Nephron progenitor cell (in vitro differentiated cells): ENCODE data around the gene SUCLG2.

ENCODE experiments used
- DNase-seq: peaks from one replicate; pipeline ENCODE4 v3.0.0; 2021
- H3K27ac Mint-ChIP-seq: 2 replicates; pipeline ENCODE4 v1.8.0; 2021; ENCODE audit warnings: mild to moderate bottlenecking, moderate library complexity, mixed read lengths
- H3K27me3 Mint-ChIP-seq: 2 replicates; pipeline ENCODE4 v1.8.0; 2021; ENCODE audit warnings: mild to moderate bottlenecking, low read depth, mixed read lengths; ENCODE audit not compliant: poor library complexity
- H3K36me3 Mint-ChIP-seq: 2 replicates; pipeline ENCODE4 v1.8.0; 2021; ENCODE audit warnings: low read depth, mixed read lengths
- H3K4me1 Mint-ChIP-seq: 2 replicates; pipeline ENCODE4 v1.8.0; 2021; ENCODE audit warnings: mixed read lengths
- H3K4me3 Mint-ChIP-seq: 2 replicates; pipeline ENCODE4 v1.8.0; 2021; ENCODE audit warnings: mild to moderate bottlenecking, moderate library complexity, mixed read lengths
- H3K9me3 Mint-ChIP-seq: 2 replicates; pipeline ENCODE4 v1.8.0; 2021; ENCODE audit warnings: mild to moderate bottlenecking, moderate library complexity, mixed read lengths
- CTCF ChIP-seq: fragments of 200-600 bp; sonication (generic); IDR thresholded peaks from 2 replicates; pipeline ENCODE4 v1.5.0; 2021; ENCODE audit warnings: antibody characterized with exemption

SUCLG2 gene

GRCh38 chr3:67458408-67458807 lies 196.0 kb downstream of the SUCLG2 start:
- Mint-ChIP-seq H3K4me3 (no peak overlapping the region), H3K9me3 (no peaks in the 10 kb centered on the region), H3K27ac (no peak overlapping the region), H3K4me1 (peaks cover 15% of the 10 kb centered on the region), H3K36me3 (no peaks in the 10 kb centered on the region), H3K27me3 (no peaks in the 10 kb centered on the region)
- DNase-seq = no peak
- TF ChIP-seq CTCF = no peak

GRCh38 chr3:67453628-67454027 lies 200.8 kb downstream of the SUCLG2 start:
- no peak for TF ChIP-seq CTCF
- Mint-ChIP-seq H3K27ac (no peak overlapping the region), H3K9me3 (no peaks in the 10 kb centered on the region), H3K4me1 (peaks cover 4% of the 10 kb centered on the region), H3K36me3 (no peaks in the 10 kb centered on the region), H3K4me3 (no peak overlapping the region), H3K27me3 (no peaks in the 10 kb centered on the region)
- DNase-seq = no peak

- Mint-ChIP-seq H3K4me1 (no peaks in the 10 kb centered on the region), H3K27ac (no peak overlapping the region), H3K9me3 (no peaks in the 10 kb centered on the region), H3K36me3 (no peaks in the 10 kb centered on the region), H3K4me3 (no peak overlapping the region), H3K27me3 (no peaks in the 10 kb centered on the region)
- no peak for DNase-seq
- TF ChIP-seq CTCF = no peak
Measured at GRCh38 chr3:67450153-67450552, 204.3 kb downstream of the SUCLG2 start.

GRCh38 chr3:67447393-67447792 lies 207.0 kb downstream of the SUCLG2 start:
- peaks cover 8% of the 10 kb centered on the region for H3K36me3 Mint-ChIP-seq
- peaks cover 7% of the 10 kb centered on the region for H3K9me3 Mint-ChIP-seq
- no peak overlapping the region for H3K4me3 Mint-ChIP-seq
- H3K27ac Mint-ChIP-seq = no peak overlapping the region
- H3K4me1 Mint-ChIP-seq = no peaks in the 10 kb centered on the region
- no peak for DNase-seq
- no peak for TF ChIP-seq CTCF
- no peaks in the 10 kb centered on the region for H3K27me3 Mint-ChIP-seq

- Mint-ChIP-seq H3K4me1 (no peaks in the 10 kb centered on the region), H3K27me3 (peaks cover 7% of the 10 kb centered on the region), H3K4me3 (no peak overlapping the region), H3K9me3 (peaks cover 24% of the 10 kb centered on the region), H3K27ac (no peak overlapping the region), H3K36me3 (peaks cover 25% of the 10 kb centered on the region)
- no peak for TF ChIP-seq CTCF
- DNase-seq = no peak
Measured at GRCh38 chr3:67437789-67438188, 216.6 kb downstream of the SUCLG2 start.

- no peaks in the 10 kb centered on the region for H3K4me1 Mint-ChIP-seq
- peaks cover 22% of the 10 kb centered on the region for H3K36me3 Mint-ChIP-seq
- peaks cover 25% of the 10 kb centered on the region for H3K9me3 Mint-ChIP-seq
- DNase-seq = no peak
- TF ChIP-seq CTCF = no peak
- no peak overlapping the region for H3K27ac Mint-ChIP-seq
- H3K27me3 Mint-ChIP-seq = peaks cover 7% of the 10 kb centered on the region
- H3K4me3 Mint-ChIP-seq = no peak overlapping the region
Measured at GRCh38 chr3:67437090-67437489, 217.3 kb downstream of the SUCLG2 start.
